Measurements from ENCODE around the gene TMCO4.
"Not testable (repeated sequence)": the region's sequence is repeated elsewhere in the genome, so short reads cannot be mapped to it uniquely, and the experiment has no call there.

The TMCO4 gene

GRCh38 chr1:19651141-19651737 lies 148.5 kb downstream of the TMCO4 start:
- DNase-seq = peak; percentile 38 to 63

DNA sequence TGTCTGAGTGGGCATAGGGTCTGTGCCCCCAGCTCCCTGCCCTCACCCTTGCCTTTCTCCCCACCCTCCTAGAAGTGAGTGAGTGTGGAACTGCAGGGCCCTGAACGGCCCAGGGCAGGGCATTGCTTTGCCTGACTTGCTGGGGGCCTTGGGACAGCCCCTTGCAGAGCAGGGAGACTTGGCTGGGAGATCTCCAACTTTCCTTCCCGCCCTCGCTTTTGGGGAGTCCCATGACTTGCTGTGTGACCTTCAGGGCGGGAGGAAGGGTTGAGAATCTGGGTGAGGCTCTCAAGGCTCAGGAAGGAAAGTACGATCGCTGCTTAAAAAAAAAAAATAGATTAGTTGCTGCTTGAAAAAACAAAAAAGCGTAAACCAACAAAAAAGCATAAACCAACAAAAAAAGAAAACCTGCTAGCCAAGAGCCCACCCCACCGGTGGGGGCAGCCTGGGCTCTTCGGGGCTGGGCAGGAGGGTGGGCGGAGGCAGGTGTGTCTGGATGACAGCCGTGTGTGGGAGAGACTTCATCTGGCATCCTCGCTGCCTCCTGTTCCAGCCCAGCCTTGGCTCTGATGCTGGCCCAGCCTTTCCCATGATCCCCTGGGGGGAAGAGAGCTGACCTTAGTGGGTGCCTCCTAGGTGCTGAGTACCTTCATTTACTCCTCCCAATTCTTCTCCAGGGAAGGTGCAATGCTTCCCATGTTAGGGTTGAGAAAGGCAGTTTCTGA lies 149.1 kb downstream of the TMCO4 start:
- DNase-seq = no peak

- DNase-seq = no peak
These were observed 151.0 kb downstream of the TMCO4 start for GRCh38 chr1:19648689-19649088.

GRCh38 chr1:19648239-19648638 lies 151.5 kb downstream of the TMCO4 start:
- DNase-seq = no peak

GRCh38 chr1:19647643-19648042 lies 152.1 kb downstream of the TMCO4 start:
- peak in 1 of 2 donors; percentile 54 for DNase-seq

DNA sequence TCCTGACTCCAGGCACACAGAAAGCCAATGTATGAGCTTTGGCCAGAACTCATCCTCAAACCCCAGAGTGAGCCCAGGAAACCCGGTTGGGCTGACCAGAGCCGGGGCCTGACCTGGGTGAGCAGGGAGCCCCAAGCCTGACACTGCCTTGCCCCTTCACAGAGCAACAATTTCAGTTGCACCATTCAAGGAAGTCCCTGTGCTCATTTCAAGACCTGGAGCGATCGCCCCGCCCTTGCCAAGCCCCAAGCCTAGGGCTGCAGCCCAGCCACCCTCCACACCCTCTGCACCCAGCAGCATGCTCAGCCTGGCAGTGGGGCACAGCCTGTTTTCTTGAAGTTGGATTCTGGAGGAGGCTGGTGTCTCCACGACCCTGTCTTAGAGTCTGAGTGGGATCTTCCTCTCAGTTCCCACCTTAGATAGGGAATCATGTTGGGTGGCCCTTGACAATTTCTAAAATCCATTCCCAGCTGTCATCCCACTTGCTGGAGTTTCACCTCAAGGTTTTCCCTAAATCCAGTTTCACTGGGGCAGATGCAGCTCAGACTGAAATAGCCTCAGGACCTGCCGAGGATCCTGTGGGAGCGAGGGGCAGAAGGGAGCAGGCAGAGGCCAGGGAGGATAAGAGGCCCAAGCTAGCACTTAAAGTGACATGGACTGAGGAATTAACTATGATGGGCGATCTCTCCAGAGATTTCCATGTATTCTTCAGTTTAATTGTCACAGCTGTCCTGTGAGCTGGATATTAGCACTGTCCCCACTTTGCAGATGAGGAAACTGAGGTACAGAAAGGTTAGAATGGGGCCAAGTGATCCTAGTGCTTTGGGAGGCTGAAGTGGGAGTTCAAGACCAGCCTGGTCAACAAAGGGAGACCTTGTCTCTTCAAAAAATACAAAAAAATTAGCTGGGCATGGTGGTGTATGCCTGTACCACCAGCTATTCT lies 153.1 kb downstream of the TMCO4 start:
- DNase-seq = no peak

- DNase-seq = no peak
These were observed 154.1 kb downstream of the TMCO4 start for GRCh38 chr1:19645411-19646251.

DNA sequence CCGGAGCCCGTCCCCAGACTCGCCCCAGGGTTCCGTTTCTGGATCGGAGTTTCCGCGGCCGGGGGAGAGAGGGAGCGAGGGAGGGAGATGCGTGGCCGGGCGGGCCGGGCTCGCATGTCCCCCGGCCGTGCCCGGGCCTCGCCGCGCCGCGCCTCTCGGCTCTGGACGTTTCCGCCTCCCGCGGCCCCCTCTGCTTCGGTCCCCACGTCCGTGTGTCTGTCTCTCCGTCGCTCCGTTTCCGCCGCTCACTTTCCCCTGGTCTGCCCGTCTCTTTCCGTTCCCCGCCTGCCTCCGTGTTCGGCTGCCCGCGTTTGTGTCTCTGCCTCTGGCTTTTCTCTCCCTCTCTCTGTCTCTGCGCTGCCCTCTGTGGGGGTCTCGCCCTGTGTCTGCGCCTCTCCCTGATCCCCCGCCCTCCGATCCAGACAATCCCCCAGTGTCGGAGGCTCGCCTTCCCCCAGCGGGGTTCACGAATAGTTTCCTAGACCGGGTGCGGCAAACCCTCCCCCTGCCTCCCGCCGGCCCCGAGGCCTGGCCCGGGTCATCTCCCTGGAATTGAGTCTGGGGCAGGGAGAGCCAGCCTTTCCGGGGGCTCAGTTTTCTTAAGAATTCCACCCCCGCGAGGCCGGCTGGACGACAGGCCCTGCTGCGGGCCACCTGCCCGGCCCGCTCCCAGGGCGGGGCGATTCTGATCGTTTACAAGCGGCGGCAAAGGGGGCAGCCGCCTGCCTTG lies 154.9 kb downstream of the TMCO4 start:
- peak; percentile 20 to 55 for DNase-seq

DNA sequence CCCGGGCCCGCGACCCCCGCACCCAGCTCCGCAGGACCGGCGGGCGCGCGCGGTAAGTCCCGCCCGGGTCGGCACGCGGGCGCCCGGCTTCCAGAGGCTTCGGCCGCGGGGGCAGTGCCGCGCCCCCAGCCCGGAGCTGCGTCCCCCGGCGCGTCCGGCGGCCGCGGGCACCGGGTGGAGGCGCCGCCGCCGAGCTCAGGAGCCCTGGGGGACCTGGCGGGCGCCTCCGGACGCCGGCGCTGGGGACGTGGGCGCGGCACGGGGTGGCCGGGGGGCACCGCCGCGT lies 155.4 kb downstream of the TMCO4 start:
- DNase-seq = no peak

DNA sequence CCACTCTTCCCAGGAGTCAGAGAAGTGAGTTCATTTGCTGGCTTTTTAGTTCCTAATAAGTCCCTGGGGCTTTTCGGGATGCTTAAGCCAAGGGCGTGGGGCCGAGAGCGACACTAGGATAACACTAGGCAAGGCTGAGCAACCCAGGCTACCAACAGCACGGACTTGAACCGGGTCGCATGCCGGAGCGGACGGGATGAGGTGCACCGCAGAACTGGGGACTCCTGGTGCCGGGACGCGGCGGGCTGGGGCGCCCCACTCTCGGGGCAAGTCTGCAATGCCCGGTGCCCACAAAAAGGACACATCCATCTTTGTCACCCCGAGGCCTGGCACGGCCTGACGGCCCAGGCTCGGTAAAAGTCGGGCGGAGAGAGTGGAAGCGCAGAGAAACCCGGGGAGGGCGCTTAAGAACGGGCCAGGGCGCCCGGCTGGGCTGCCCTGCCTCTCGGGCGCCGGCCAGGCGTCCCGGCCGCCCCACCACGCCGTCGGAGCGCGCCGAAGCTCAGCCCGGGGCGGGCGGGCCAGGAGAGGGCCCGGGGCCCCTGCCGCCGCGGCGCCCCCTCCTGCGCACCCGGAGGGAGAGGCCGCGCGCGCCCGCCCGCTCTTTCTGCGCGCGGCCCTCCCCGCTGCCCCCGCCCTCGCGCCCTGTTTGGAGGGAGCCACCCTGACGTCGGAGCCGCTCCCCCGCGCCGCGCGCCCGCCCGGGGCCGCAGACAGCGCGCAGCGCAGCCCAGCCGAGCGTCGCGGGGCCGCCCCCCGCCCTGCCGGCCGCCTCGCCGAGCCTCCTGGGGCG lies 155.9 kb downstream of the TMCO4 start, which contains the start of gene NBL1:
Gene NBL1, plus strand, starts transcription at position 710 of the 793 bp plus-strand sequence. CDS start 10,720 bp downstream, outside the sequence.
- peak; percentile 59 to 77 for DNase-seq

- DNase-seq = no peak
These were observed 156.6 kb downstream of the TMCO4 start for GRCh38 chr1:19643121-19643520.

- no peak for DNase-seq
These were observed 159.1 kb downstream of the TMCO4 start for GRCh38 chr1:19640363-19641316.

- DNase-seq = no peak
These were observed 159.7 kb downstream of the TMCO4 start for GRCh38 chr1:19639999-19640362.

GRCh38 chr1:19639228-19639627 lies 160.5 kb downstream of the TMCO4 start:
- not testable (repeated sequence) for DNase-seq

GRCh38 chr1:19637606-19638005 lies 162.1 kb downstream of the TMCO4 start:
- no peak for DNase-seq

GRCh38 chr1:19636749-19637148 lies 163.0 kb downstream of the TMCO4 start:
- not testable (repeated sequence) for DNase-seq

DNA sequence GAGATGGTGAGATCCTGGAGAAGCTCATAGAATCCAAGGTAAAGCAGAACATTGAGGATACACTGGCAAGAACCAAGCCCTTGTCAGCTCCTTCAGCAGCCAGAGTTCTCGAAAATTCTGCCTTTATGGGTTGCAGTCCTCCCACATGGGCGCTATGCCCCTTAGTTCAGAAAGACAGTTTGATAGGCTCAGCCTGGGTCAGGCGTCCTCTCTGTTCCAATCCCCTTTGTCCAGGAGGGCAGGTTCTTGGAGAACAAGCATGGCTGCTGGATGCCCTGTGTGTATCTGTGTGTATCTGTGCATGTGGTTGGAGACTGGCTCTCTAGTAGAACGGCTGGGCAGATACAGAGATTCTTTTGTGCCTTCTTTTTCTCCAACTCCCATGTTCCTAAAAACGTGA lies 163.7 kb downstream of the TMCO4 start:
- DNase-seq = no peak

DNA sequence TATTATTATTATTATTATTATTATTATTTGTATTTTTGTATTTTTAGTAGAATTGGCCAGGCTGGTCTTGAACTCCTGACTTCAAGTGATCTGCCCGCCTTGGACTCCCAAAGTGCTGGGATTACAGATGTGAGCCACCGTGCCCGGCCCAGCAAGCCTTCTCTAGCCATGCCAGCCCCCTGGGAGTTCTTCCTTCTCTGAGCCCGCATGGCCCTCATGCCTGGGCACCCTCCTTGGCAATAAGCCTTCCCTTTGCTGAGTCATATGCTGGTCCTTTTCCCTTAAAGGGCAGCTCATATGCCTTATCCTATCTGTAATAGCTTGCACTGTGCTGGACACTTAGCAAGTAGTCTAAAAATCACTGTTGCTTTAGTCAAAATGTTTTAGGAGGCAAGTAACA lies 164.1 kb downstream of the TMCO4 start:
- no peak for DNase-seq

DNA sequence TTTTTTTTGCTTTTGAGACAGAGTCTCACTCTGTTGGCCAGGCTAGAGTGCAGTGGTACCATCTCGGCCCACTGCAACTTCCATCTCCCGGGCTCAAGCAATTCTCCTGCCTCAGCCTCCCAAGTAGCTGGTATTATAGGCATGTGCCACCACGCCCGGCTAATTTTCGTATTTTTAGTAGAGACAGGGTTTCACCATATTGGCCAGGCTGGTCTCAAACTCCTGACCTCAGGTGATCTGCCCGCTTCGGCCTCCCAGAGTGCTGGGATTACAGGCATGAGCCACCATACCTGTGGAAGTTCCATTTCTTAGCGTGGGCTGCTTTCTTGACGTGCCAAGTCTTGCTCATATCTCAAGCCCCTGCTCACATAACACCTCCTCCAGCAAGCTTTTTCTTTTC lies 164.7 kb downstream of the TMCO4 start:
- DNase-seq = not testable (repeated sequence)

- DNase-seq = no peak
These were observed 166.6 kb downstream of the TMCO4 start for GRCh38 chr1:19633106-19633505.
